H9 (cell line): ENCODE results near the gene SLC44A1. TPM values are rescaled to one million over a fixed set of nuclear protein-coding genes. Genes with fewer than 3 reads are reported as not detected.

Experiments
- DNase-seq: peaks from one replicate; pipeline ENCODE4 v3.0.0-alpha.2; 2017
- H2AFZ ChIP-seq: one replicate; pipeline ENCODE4 v1.6.1; 2013; ENCODE audit warnings: mild to moderate bottlenecking, low read length, control low read depth, moderate library complexity
- H2AK5ac ChIP-seq: 2 replicates; pipeline ENCODE4 v1.6.1; 2013; ENCODE audit warnings: low read length, control low read depth, mixed read lengths; ENCODE audit not compliant: insufficient read length
- H2BK120ac ChIP-seq: one replicate; pipeline ENCODE4 v1.6.1; 2013; ENCODE audit warnings: low read depth, mild to moderate bottlenecking, low read length, control low read depth, inconsistent platforms; ENCODE audit not compliant: poor library complexity, severe bottlenecking
- H2BK12ac ChIP-seq: 2 replicates; pipeline ENCODE4 v1.6.1; 2013; ENCODE audit warnings: low read length, control low read depth, mixed read lengths, low read depth; ENCODE audit not compliant: insufficient read length
- H2BK15ac ChIP-seq: 2 replicates; pipeline ENCODE4 v1.6.1; 2013; ENCODE audit warnings: low read depth, low read length, control low read depth
- H2BK20ac ChIP-seq: one replicate; pipeline ENCODE4 v1.6.1; 2013; ENCODE audit warnings: low read depth, mild to moderate bottlenecking, low read length, control low read depth, inconsistent platforms; ENCODE audit not compliant: poor library complexity, severe bottlenecking
- H2BK5ac ChIP-seq: 2 replicates; pipeline ENCODE4 v1.6.1; 2013; ENCODE audit warnings: low read length, control low read depth, mixed read lengths; ENCODE audit not compliant: insufficient read length
- H3K14ac ChIP-seq: 2 replicates; pipeline ENCODE4 v1.6.1; 2013; ENCODE audit warnings: low read length, control low read depth; ENCODE audit not compliant: insufficient read depth
- H3K18ac ChIP-seq: 2 replicates; pipeline ENCODE4 v1.6.1; 2013; ENCODE audit warnings: low read depth, mild to moderate bottlenecking, mixed read lengths, low read length, control low read depth; ENCODE audit not compliant: insufficient read length
- H3K23ac ChIP-seq: 2 replicates; pipeline ENCODE4 v1.6.1; 2013; ENCODE audit warnings: low read length, control low read depth, mixed read lengths, low read depth; ENCODE audit not compliant: insufficient read length
- H3K23me2 ChIP-seq: 2 replicates; pipeline ENCODE4 v1.6.1; 2013; ENCODE audit warnings: low read depth, mild to moderate bottlenecking, mixed read lengths, low read length, control low read depth; ENCODE audit not compliant: insufficient read length, poor library complexity, severe bottlenecking
- H3K27ac ChIP-seq: 2 replicates; pipeline ENCODE4 v1.5.1; 2013; ENCODE audit warnings: low read length, control low read depth, mixed read lengths, low read depth; ENCODE audit not compliant: insufficient read length
- H3K27me3 ChIP-seq: 2 replicates; pipeline ENCODE4 v1.6.1; 2013; ENCODE audit warnings: low read length, control low read depth, inconsistent platforms; ENCODE audit not compliant: insufficient read depth
- H3K4ac ChIP-seq: 2 replicates; pipeline ENCODE4 v1.6.1; 2013; ENCODE audit warnings: low read depth, mild to moderate bottlenecking, control low read depth, inconsistent platforms, low read length, moderate library complexity
- H3K4me1 ChIP-seq: 2 replicates; pipeline ENCODE4 v1.6.1; 2013; ENCODE audit warnings: low read length, control low read depth, inconsistent platforms; ENCODE audit not compliant: insufficient read depth
- H3K4me2 ChIP-seq: 2 replicates; pipeline ENCODE4 v1.6.1; 2013; ENCODE audit warnings: low read length, control low read depth, mixed read lengths; ENCODE audit not compliant: insufficient read length, insufficient read depth
- H3K56ac ChIP-seq: 2 replicates; pipeline ENCODE4 v1.6.1; 2013; ENCODE audit warnings: low read depth, mild to moderate bottlenecking, mixed read lengths, low read length, control low read depth; ENCODE audit not compliant: insufficient read length
- H3K79me1 ChIP-seq: 2 replicates; pipeline ENCODE4 v1.6.1; 2013; ENCODE audit warnings: low read depth, mild to moderate bottlenecking, moderate library complexity, low read length, control low read depth, inconsistent platforms; ENCODE audit not compliant: insufficient read depth, poor library complexity, severe bottlenecking
- H3K79me2 ChIP-seq: 2 replicates; pipeline ENCODE4 v1.6.1; 2013; ENCODE audit warnings: low read length, control low read depth, inconsistent platforms; ENCODE audit not compliant: insufficient read depth
- H3K9ac ChIP-seq: 2 replicates; pipeline ENCODE4 v1.6.1; 2013; ENCODE audit warnings: low read length, control low read depth, mixed read lengths; ENCODE audit not compliant: insufficient read length; ENCODE audit errors: extremely low read depth
- H3K9me3 ChIP-seq: one replicate; pipeline ENCODE4 v1.6.1; 2013; ENCODE audit warnings: low read depth, low read length, inconsistent platforms; ENCODE audit not compliant: control insufficient read depth
- H3T11ph ChIP-seq: one replicate; pipeline ENCODE4 v1.6.1; 2013; ENCODE audit warnings: mild to moderate bottlenecking, low read length, control low read depth, inconsistent platforms
- H4K20me1 ChIP-seq: one replicate; pipeline ENCODE4 v1.6.1; 2013; ENCODE audit not compliant: control insufficient read depth, insufficient read length, insufficient read depth
- H4K5ac ChIP-seq: 2 replicates; pipeline ENCODE4 v1.6.1; 2013; ENCODE audit warnings: low read depth, mild to moderate bottlenecking, mixed read lengths, low read length, control low read depth; ENCODE audit not compliant: insufficient read length
- H4K8ac ChIP-seq: replicated peaks from 2 replicates; pipeline ENCODE4 v1.6.1; 2013; ENCODE audit warnings: low read length, control low read depth, mixed read lengths, low read depth; ENCODE audit not compliant: insufficient read length
- H4K91ac ChIP-seq: 2 replicates; pipeline ENCODE4 v1.6.1; 2013; ENCODE audit warnings: low read depth, mild to moderate bottlenecking, moderate library complexity, mixed read lengths, low read length, control low read depth; ENCODE audit not compliant: insufficient read length
- H3K27ac Mint-ChIP-seq, 3 experiments: 2 replicates in 2 of 3; 3 replicates in 1 of 3; pipeline ENCODE4 v1.8.0; 2020 to 2021; ENCODE audit warnings: mixed read lengths in 3 of 3, mild to moderate bottlenecking in 1 of 3, moderate library complexity in 1 of 3
- H3K27me3 Mint-ChIP-seq: 2 replicates; pipeline ENCODE4 v1.8.0; 2021; ENCODE audit warnings: low read depth, mild to moderate bottlenecking, moderate library complexity, mixed read lengths
- H3K36me3 Mint-ChIP-seq, 3 experiments: 2 replicates in 2 of 3; 3 replicates in 1 of 3; pipeline ENCODE4 v1.8.0; 2020 to 2021; ENCODE audit warnings: low read depth in 3 of 3, mixed read lengths in 3 of 3; ENCODE audit not compliant: insufficient read depth in 1 of 3
- H3K4me1 Mint-ChIP-seq, 2 experiments: 2 replicates each; pipeline ENCODE4 v1.8.0; 2020; ENCODE audit warnings: mixed read lengths in 2 of 2
- H3K4me3 Mint-ChIP-seq, 2 experiments: 2 replicates in 1 of 2; 3 replicates in 1 of 2; pipeline ENCODE4 v1.8.0; 2020 to 2021; ENCODE audit warnings: mild to moderate bottlenecking in 2 of 2, mixed read lengths in 2 of 2, moderate library complexity in 1 of 2
- H3K9me3 Mint-ChIP-seq, 2 experiments: 2 replicates in 1 of 2; 3 replicates in 1 of 2; pipeline ENCODE4 v1.8.0; 2020; ENCODE audit warnings: mild to moderate bottlenecking in 2 of 2, mixed read lengths in 2 of 2, moderate library complexity in 1 of 2
- WGBS: extraction: QIAGEN DNeasy Blood & Tissue Kit; methylation state at CpG from one replicate; pipeline ENCODE4 v1.1.7; 2013; ENCODE audit warnings: missing lambda C conversion rate, low lambda C conversion rate, mixed read lengths; ENCODE audit not compliant: insufficient read length; ENCODE audit errors: extremely low coverage; 5-methylcytosine and 5-hydroxymethylcytosine counted together
- total RNA-seq: library from RNA; stranded (reverse); gene quantifications from 2 replicates; pipeline ENCODE4 v1.2.1, GENCODE V29; 2021
- TF ChIP-seq, protein P1 (sequence below): fragments of 200-600 bp; sonication (generic); conservative IDR thresholded peaks from 3 replicates; pipeline ENCODE4 v1.8.0; 2021; ENCODE audit warnings: antibody characterized with exemption, mild to moderate bottlenecking

The SLC44A1 gene
- total RNA-seq, 1 experiment from 2014 or later, result 60.7 TPM

DNA sequence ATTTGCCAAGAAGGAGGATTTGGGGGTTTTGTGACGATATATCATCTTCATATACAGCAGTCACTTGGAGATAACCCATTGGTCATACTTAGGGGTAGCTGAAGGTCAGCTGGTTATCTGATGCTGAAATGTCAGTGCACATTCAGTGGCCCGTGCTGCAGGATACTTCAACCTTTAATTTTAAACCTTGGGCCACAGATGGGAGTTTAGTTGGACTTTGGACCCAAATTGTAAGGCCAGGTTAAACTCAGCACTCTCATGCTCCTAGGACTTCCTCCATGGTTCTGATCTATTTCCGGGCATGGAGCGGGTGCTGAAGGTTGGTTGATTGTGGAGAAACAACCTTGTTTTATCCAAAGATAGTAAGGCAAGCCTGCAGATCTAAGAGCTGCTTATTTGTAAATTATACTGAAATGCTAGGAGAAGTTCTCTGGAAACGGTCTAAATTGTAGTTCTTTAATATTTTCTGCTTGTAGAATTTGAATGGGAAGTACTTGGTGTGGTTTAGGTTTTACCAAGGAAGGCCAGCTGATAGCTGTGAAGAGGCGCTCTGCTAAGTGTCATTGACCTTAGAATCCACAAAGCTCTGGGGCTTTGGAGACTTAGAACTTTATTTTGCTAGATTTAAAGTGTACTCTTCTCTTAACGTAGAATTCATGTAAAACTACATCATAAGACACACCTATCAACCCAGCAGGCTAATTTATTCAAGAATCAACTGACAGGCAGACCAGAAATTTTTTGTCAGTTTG, 38.6 kb downstream of the SLC44A1 start:
- Histone ChIP-seq H3T11ph (no peak overlapping the region), H4K8ac (no peak overlapping the region), H4K20me1 (no peaks in the 10 kb centered on the region), H2AK5ac (no peak overlapping the region), H3K23ac (no peak overlapping the region), H3K23me2 (no peaks in the 10 kb centered on the region), H3K79me1 (no peaks in the 10 kb centered on the region), H3K4ac (no peak overlapping the region), H4K91ac (no peak overlapping the region), H3K79me2 (no peaks in the 10 kb centered on the region; the same call in 1 of the 2 replicates), H3K18ac (no peak overlapping the region), H2BK15ac (no peak overlapping the region), H3K27ac (no peak overlapping the region), H2BK5ac (no peak overlapping the region), H3K27me3 (no peaks in the 10 kb centered on the region), H4K5ac (no peak overlapping the region), H3K56ac (no peak overlapping the region), H3K9ac (no peak overlapping the region), H2BK120ac (no peak overlapping the region), H3K9me3 (no peaks in the 10 kb centered on the region), H3K14ac (no peak overlapping the region), H2AFZ (no peak overlapping the region), H3K4me2 (no peak overlapping the region), H2BK12ac (no peak overlapping the region), H2BK20ac (no peak overlapping the region), H3K4me1 (0 out of 2 replicates have a peak, but pooled peaks cover 2% of the 10 kb centered on the region)
- DNase-seq, result no peak
- Mint-ChIP-seq H3K4me1 (peaks cover 39 to 43% of the 10 kb centered on the region in 2 experiments), H3K4me3 (no peak overlapping the region), H3K9me3 (no peaks in the 10 kb centered on the region), H3K27me3 (no peaks in the 10 kb centered on the region), H3K36me3 (no peaks in the 10 kb centered on the region; a peak in 2 of 7 replicates), H3K27ac (peak overlapping the region in 2 of 3 experiments; percentile 7 to 26; a peak in 3 of 7 replicates)
- WGBS, result no CpG with 5 or more reads among the region's 7 CpGs
- TF ChIP-seq, protein P1, sequence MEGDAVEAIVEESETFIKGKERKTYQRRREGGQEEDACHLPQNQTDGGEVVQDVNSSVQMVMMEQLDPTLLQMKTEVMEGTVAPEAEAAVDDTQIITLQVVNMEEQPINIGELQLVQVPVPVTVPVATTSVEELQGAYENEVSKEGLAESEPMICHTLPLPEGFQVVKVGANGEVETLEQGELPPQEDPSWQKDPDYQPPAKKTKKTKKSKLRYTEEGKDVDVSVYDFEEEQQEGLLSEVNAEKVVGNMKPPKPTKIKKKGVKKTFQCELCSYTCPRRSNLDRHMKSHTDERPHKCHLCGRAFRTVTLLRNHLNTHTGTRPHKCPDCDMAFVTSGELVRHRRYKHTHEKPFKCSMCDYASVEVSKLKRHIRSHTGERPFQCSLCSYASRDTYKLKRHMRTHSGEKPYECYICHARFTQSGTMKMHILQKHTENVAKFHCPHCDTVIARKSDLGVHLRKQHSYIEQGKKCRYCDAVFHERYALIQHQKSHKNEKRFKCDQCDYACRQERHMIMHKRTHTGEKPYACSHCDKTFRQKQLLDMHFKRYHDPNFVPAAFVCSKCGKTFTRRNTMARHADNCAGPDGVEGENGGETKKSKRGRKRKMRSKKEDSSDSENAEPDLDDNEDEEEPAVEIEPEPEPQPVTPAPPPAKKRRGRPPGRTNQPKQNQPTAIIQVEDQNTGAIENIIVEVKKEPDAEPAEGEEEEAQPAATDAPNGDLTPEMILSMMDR, result no peak
